Rectal smooth muscle tissue (tissue), 1 donor: ENCODE data around the gene LPAR1.

ENCODE experiments used
- H3K27ac ChIP-seq: one replicate; pipeline ENCODE4 v1.7.0; 2013; ENCODE audit warnings: low read depth, low read length, inconsistent platforms
- H3K27me3 ChIP-seq: one replicate; pipeline ENCODE4 v1.7.0; 2013; ENCODE audit warnings: low read length; ENCODE audit not compliant: control insufficient read depth, insufficient read depth
- H3K36me3 ChIP-seq: one replicate; pipeline ENCODE4 v1.7.0; 2013; ENCODE audit warnings: low read length; ENCODE audit not compliant: control insufficient read depth, insufficient read depth
- H3K4me1 ChIP-seq: one replicate; pipeline ENCODE4 v1.7.0; 2013; ENCODE audit warnings: low read length; ENCODE audit not compliant: control insufficient read depth, insufficient read depth
- H3K4me3 ChIP-seq: one replicate; pipeline ENCODE4 v1.7.0; 2013; ENCODE audit warnings: low read length
- H3K9ac ChIP-seq: one replicate; pipeline ENCODE4 v1.7.0; 2013; ENCODE audit warnings: low read length

The LPAR1 gene

DNA sequence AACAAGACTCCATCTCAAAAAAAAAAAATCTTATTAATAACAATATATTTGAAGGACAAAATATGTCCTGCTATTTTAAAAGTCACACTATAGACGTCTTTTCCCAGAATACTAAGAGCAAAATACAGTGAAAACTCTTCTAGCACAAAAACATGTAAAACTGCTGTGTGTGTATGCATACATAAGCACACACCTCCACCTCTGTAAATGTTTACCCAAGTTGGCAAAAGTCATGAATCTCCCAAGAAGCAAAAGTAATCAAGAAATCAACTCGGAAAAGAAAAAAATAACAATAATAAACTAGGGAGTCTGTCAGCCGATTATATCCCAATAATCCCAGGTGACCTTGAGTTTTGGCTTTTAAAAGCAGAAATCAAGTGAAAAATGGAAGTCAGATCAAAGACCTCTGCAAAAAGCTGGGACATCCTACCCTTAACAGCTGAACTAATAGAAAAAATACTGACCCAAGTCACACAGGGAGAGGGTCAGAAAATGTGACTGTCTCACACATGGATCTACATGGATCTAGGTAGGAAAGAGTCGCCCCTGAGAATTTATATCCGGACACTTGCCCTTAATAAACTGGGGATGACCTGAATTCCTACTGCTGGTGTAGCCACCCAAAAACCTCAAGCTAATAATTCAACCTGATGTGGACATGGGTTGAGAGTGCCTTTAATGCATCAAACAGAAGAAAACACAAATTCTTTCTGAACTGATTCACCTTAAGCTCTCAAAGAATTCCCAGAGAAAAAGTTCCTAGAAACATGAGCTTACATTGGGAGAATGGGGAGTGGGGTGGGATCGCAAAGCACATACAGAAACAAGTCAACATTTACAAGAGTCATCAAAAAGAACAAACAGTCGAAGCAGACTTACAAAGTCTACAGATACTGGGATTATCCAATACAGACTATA, 29.9 kb downstream of the LPAR1 start:
- H3K27me3 ChIP-seq = no peaks in the 10 kb centered on the region
- H3K4me1 ChIP-seq = no peaks in the 10 kb centered on the region
- no peak overlapping the region for H3K27ac ChIP-seq
- H3K9ac ChIP-seq = no peak overlapping the region
- no peak overlapping the region for H3K4me3 ChIP-seq
- H3K36me3 ChIP-seq = no peaks in the 10 kb centered on the region

DNA sequence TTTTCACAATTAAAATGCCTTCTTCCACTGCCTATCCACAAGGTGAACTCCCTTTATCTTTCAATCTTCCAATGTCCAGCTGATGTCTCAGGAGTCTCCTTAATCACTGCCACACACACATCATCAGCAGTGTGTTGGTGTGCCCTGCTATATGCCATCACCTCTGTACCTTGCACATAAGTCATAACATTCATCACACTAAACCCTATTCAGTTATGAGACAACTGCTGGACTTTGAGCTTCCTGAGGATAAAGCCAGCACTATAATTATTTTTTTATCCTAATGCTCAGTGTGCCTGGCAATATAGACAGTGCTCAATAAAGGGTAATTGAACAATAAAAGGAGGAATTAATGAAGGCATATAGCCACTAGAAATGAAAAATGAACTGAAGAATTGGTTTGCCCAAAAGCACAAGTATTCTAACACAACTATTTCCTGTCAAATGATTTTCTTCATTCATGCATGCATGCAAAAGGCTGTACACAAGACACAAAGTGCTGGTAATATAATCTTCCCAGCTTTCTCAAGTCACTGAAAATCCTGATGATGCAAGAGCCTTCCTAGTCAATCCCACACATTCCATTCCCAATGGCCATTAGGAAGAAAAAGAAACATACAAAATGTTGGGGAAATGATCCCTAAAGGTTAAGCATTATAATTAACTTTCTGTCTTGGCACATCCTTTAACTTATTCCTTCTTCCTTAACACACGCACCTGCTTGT, 32.4 kb downstream of the LPAR1 start:
- Histone ChIP-seq H3K4me1 (no peaks in the 10 kb centered on the region), H3K27me3 (no peaks in the 10 kb centered on the region), H3K36me3 (no peaks in the 10 kb centered on the region), H3K27ac (no peak overlapping the region), H3K4me3 (no peak overlapping the region), H3K9ac (no peak overlapping the region)

DNA sequence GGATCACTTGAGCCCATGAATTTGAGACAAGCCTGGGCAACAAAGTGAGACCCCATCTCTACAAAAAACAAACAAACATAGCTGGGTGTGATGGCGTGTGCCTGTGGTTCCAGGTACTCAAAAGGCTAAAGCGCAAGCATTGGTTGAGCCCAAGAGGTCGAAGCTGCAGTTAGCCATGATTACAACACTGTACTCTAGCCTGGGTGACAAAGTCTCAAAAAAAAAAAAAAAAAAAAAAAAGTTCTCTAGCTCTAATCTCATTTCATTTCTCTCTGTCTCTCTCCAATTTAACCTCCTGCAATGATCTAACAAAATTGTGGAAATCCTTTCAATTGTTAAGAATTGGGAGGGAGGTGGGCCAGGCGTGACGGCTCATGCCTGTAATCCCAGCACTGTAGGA, 33.3 kb downstream of the LPAR1 start:
- Histone ChIP-seq H3K4me3 (no peak overlapping the region), H3K27ac (no peak overlapping the region), H3K36me3 (no peaks in the 10 kb centered on the region), H3K4me1 (no peaks in the 10 kb centered on the region), H3K9ac (no peak overlapping the region), H3K27me3 (no peaks in the 10 kb centered on the region)

DNA sequence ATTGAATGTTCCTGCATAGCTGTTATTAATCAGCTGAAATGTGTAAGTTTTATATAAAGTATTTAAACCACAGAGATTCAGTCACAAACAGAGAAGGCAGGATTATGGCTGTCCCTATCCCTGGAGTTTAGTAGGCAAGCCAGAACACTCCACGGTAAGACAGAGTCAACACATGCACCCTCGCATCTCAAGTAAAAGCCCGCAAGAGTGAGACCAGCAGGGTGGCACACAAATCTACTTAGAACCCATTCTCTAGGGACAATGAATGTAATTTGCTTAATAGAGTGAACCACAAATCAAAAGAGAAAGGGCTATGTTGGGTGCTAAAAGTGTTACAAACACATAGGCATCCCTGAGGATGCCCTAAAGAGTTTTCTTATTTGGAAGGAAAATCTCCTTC, 35.1 kb downstream of the LPAR1 start:
- Histone ChIP-seq H3K4me3 (no peak overlapping the region), H3K27me3 (no peaks in the 10 kb centered on the region), H3K36me3 (no peaks in the 10 kb centered on the region), H3K27ac (no peak overlapping the region), H3K9ac (no peak overlapping the region), H3K4me1 (no peaks in the 10 kb centered on the region)

DNA sequence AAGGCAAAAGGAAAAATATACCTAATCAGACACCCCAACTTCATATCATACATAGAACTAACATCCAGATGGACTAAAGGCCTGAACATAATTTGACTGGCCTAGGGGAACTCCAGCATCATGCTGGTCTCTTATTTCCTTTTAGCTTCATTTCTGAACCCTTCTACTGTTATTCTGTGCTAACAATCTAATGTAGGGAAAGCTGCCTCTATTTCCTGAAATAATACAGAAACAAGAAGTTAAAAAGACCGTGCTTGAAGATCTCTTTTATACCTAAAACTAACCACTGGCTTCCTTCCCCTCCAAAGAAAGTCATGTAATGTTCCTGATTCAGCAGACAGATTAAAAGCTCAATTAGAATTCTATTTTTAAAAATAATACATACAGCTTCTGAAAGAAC, 36.7 kb downstream of the LPAR1 start:
- Histone ChIP-seq H3K4me3 (no peak overlapping the region), H3K27ac (peak overlapping the region; percentile 23), H3K4me1 (peaks cover 3% of the 10 kb centered on the region), H3K27me3 (no peaks in the 10 kb centered on the region), H3K36me3 (no peaks in the 10 kb centered on the region), H3K9ac (no peak overlapping the region)

DNA sequence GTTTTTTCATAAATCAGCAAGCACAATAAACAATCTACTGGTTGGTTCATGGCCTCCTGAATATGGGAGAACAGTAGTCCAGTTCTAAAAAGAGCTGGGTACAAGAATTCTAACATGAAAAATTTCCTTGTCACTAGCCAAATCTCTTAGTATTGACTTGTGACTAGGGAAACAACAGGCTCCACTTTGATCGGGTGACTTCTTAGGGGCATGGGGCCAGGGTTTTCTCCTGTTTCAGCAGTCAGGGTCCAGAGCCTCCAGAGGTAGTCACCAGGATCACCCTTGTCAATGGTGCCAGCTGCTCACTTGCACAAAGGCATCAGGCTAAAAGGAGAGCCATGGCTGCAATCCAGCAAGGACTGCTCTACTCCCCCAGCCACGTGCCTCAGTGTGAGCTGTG, 38.1 kb downstream of the LPAR1 start:
- H3K4me3 ChIP-seq = no peak overlapping the region
- no peaks in the 10 kb centered on the region for H3K27me3 ChIP-seq
- peaks cover 3% of the 10 kb centered on the region for H3K4me1 ChIP-seq
- H3K9ac ChIP-seq = no peak overlapping the region
- no peaks in the 10 kb centered on the region for H3K36me3 ChIP-seq
- no peak overlapping the region for H3K27ac ChIP-seq

DNA sequence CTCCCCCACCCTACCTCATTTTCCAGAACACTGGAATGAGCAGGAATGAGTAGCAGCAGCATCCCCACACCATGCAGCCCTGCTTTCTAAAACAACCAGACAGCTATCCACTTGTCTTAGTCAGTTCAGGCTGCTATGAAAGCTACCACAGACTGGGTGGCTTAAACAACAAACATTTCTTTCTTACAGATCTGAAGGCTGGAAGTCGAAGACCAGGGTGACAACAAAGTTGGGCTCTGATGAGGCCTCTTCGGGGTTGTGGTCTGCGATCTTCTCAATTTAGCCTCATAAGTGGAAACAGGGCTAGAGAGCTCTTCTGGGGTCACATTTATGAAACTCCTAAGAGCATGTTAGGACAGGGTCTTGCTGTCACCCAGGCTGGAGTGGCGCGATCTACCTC, 38.9 kb downstream of the LPAR1 start:
- H3K9ac ChIP-seq = no peak overlapping the region
- H3K27ac ChIP-seq = peak overlapping the region; percentile 40
- no peaks in the 10 kb centered on the region for H3K27me3 ChIP-seq
- no peak overlapping the region for H3K4me3 ChIP-seq
- H3K36me3 ChIP-seq = no peaks in the 10 kb centered on the region
- peaks cover 3% of the 10 kb centered on the region for H3K4me1 ChIP-seq

DNA sequence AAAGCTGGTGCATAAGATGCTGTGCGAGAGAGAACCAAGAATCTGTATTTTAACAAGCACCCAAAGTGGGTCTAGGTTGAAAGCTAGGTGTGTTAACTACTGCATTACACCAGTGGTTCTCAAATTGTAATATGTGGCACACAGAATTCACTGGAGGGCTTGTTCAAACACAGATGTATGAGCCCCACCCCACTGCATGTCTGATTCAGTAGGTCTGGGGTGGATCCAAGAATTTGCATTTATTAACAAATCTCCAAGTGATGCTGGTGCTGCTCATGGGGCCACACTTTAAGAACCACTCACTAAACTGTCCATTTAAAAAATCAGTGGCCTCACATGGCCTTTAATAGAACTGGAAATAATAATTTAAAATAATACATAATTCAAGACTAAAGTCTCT, 40.4 kb downstream of the LPAR1 start:
- Histone ChIP-seq H3K4me1 (peaks cover 3% of the 10 kb centered on the region), H3K4me3 (no peak overlapping the region), H3K27me3 (no peaks in the 10 kb centered on the region), H3K9ac (no peak overlapping the region), H3K27ac (no peak overlapping the region), H3K36me3 (no peaks in the 10 kb centered on the region)

DNA sequence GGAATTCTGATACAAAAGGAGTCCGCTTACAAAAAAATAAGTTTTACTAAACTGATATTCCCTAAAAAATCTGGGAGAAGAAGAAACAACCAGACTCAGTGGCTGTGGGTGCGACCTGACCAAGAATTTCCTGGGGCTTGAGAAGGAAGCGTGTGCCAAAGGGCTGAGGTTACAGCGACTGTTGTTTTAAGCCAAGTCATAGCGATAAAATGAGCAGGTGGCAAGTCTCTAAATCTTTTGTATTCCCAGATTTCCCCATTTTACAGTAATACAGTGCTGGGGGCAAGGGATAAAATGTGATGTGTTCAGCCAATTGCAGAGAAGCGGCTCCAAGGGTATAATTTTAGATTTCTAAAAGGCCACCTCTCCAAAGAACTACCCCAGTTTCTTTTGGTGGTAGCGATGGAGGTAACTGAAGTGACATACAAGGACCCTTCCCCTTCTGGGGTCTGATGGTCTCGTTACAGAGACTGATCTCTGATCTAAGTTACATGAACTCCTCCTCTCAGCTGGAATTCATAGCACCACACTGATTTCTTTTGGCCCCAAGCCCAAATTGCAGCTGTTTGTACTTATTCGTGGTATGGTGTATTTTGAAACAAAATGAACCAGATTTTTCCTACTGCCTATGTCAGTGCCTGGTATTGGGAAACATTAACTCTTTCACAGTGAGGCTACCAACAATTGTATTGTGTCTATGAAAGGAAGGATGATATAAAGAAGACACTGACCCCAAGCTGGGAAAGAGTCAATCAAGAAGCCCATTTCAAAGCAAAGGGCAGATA, 41.6 kb downstream of the LPAR1 start:
- Histone ChIP-seq H3K36me3 (no peaks in the 10 kb centered on the region), H3K4me3 (no peak overlapping the region), H3K9ac (no peak overlapping the region), H3K4me1 (peaks cover 3% of the 10 kb centered on the region), H3K27me3 (no peaks in the 10 kb centered on the region), H3K27ac (peak overlapping the region; percentile 10)

DNA sequence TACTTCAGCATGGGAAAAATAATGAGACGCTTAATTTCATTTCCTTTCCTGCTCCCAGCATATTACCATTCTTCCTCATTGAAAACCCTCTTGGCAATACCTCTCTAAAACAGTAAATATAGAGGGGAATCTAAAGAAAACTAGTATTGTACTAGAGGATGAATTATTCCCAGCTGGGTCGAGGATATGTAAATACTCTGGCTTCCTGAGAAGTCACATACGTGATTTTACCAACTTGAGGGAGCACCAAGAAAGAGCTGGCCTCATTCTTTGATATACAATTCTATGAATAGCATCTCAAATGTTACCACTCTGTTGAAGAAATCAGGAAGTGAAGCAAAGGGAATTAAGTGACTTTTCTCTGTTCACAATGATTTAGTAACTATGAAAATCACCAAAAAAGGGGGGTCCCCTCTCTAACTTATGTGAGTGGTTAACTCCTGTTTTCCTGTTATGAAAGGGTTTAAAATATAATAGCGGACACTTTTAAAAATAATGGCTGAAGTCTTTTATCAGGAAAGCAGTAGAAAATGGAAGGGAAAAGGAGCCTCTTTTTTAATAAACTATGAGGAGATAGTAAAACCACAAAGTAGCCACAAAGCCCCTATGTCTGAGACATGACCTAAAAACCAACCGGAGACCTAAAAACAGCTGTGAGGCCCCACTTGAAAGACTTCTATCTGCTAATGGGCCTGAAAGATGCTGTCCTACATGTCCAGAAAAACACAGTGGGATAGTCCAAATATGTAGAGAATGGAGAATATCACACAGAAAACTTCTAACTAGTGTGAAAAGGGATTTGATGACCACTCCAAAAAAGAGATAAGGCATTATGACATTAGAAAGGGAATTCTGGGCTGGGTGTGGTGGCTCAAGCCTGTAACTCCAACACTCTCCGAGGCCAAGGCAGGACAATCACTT, 42.6 kb downstream of the LPAR1 start:
- H3K4me3 ChIP-seq = no peak overlapping the region
- H3K9ac ChIP-seq = no peak overlapping the region
- no peaks in the 10 kb centered on the region for H3K36me3 ChIP-seq
- H3K27me3 ChIP-seq = no peaks in the 10 kb centered on the region
- no peak overlapping the region for H3K27ac ChIP-seq
- H3K4me1 ChIP-seq = peaks cover 3% of the 10 kb centered on the region

DNA sequence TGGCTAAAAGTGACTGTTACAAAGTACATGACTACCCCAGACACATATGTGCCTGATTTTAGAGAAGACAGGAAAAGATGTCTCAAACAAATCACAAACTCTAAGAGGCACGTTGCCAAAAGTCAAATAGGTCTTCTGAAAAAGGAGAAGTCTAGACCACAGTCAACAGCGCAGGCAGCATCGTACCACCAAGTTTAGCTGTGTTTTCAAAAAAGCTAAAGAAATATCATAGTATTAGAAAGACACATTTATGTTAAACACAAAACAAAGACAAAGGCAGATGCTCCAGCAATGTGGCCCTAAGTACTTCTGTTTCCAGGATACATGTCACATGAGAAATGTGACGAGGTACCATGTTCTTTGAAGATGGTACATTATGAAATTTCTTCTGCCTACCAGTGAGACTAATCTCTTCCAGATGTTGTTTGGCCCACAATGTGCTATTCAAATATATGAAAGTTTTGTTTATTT, 43.5 kb downstream of the LPAR1 start:
- Histone ChIP-seq H3K27me3 (no peaks in the 10 kb centered on the region), H3K4me1 (peaks cover 3% of the 10 kb centered on the region), H3K27ac (no peak overlapping the region), H3K9ac (no peak overlapping the region), H3K36me3 (no peaks in the 10 kb centered on the region), H3K4me3 (no peak overlapping the region)
